ENCODE data around the gene TRAF3.

GRCh38 chr14:102774391-102775153 lies 2.7 kb upstream of the TRAF3 start:
- peak; percentile 74 to 83 for TF ChIP-seq CTCF (conservative IDR thresholded peaks at IDR 0.05 in 1 of 2, IDR thresholded peaks at IDR 0.05 in 1 of 2; ENCODE audit: extremely low read depth in 1 of 2, insufficient read depth in 1 of 2, low read depth in 1 of 2, low read length in 2 of 2)
- TF ChIP-seq EZH2 (IDR thresholded peaks at IDR 0.05; ENCODE audit: borderline replicate concordance, low read length): no peak
